HEK293T (cell line): ENCODE measurements around the gene SINHCAF.

Experiments used
- ARNT ChIP-seq: fragments of 450-650 bp; IDR thresholded peaks from 2 replicates; pipeline ENCODE4 v1.6.1; 2017; ENCODE audit warnings: mild to moderate bottlenecking
- BHLHE40 ChIP-seq: fragments of 450-650 bp; IDR thresholded peaks from 2 replicates; pipeline ENCODE4 v1.6.1; 2016; ENCODE audit warnings: mild to moderate bottlenecking, moderate library complexity, borderline replicate concordance
- CTBP1 ChIP-seq: fragments of 450-650 bp; IDR thresholded peaks from 2 replicates; pipeline ENCODE4 v1.6.1; 2016; ENCODE audit warnings: borderline replicate concordance
- ELF4 ChIP-seq: fragments of 450-650 bp; IDR thresholded peaks from 2 replicates; pipeline ENCODE4 v1.6.1; 2017; ENCODE audit warnings: antibody characterized with exemption
- FOXA1 ChIP-seq: fragments of 450-650 bp; IDR thresholded peaks from 2 replicates; pipeline ENCODE4 v1.6.1; 2016; ENCODE audit warnings: mild to moderate bottlenecking
- FOXK2 ChIP-seq: fragments of 450-650 bp; IDR thresholded peaks from 2 replicates; pipeline ENCODE4 v1.6.1; 2016; ENCODE audit warnings: mild to moderate bottlenecking
- FOXM1 ChIP-seq: fragments of 450-650 bp; IDR thresholded peaks from 2 replicates; pipeline ENCODE4 v1.6.1; 2017; ENCODE audit warnings: mild to moderate bottlenecking, borderline replicate concordance
- HDGF ChIP-seq: fragments of 450-650 bp; IDR thresholded peaks from 2 replicates; pipeline ENCODE4 v1.6.1; 2017; ENCODE audit warnings: antibody characterized with exemption, borderline replicate concordance
- L3MBTL2 ChIP-seq: fragments of 450-650 bp; conservative IDR thresholded peaks from 2 replicates; pipeline ENCODE4 v1.6.1; 2016; ENCODE audit warnings: mild to moderate bottlenecking
- NFRKB ChIP-seq: fragments of 450-650 bp; IDR thresholded peaks from 2 replicates; pipeline ENCODE4 v1.6.1; 2016; ENCODE audit warnings: mild to moderate bottlenecking, moderate library complexity
- SP1 ChIP-seq: fragments of 450-650 bp; IDR thresholded peaks from 2 replicates; pipeline ENCODE4 v1.6.1; 2017
- SUZ12 ChIP-seq: fragments of 450-650 bp; IDR thresholded peaks from 2 replicates; pipeline ENCODE4 v1.6.1; 2016; ENCODE audit warnings: mild to moderate bottlenecking
- ZNF384 ChIP-seq: fragments of 450-650 bp; IDR thresholded peaks from 2 replicates; pipeline ENCODE4 v1.6.1; 2016
- TF ChIP-seq, protein P1 (sequence below): fragments of 450-650 bp; IDR thresholded peaks from 2 replicates; pipeline ENCODE4 v1.6.1; 2016

DNA sequence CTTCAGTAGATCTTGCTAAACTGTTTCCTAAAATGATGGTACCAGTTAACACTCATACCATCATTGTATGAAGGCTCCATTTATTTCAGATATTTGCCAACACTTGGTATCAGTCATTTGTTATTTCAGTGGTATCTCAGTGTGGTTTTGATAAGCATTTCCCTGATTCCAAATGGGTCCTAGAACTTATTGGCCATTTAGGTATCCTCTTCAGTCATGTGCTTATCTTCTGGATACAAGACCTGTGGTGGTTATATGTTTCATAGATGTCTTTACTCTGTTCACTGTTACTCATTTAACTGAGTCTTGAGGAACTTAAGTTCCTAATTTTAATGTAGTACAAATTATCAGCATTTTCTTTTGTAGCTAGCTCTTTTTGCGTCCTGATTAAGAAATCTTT lies 13.5 kb downstream of the SINHCAF start:
- TF ChIP-seq ELF4 (no peak), SUZ12 (no peak), SP1 (no peak), ARNT (no peak), NFRKB (no peak), L3MBTL2 (no peak), BHLHE40 (no peak), HDGF (no peak), CTBP1 (no peak), FOXA1 (no peak), FOXK2 (no peak), ZNF384 (no peak), FOXM1 (no peak)
- TF ChIP-seq, protein P1, sequence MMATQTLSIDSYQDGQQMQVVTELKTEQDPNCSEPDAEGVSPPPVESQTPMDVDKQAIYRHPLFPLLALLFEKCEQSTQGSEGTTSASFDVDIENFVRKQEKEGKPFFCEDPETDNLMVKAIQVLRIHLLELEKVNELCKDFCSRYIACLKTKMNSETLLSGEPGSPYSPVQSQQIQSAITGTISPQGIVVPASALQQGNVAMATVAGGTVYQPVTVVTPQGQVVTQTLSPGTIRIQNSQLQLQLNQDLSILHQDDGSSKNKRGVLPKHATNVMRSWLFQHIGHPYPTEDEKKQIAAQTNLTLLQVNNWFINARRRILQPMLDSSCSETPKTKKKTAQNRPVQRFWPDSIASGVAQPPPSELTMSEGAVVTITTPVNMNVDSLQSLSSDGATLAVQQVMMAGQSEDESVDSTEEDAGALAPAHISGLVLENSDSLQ: no peak
